Upper lobe of left lung (tissue), 4 donors: Measurements from ENCODE around the gene RSRC1.
"Not testable (repeated sequence)": the region's sequence is repeated elsewhere in the genome, so short reads cannot be mapped to it uniquely, and the experiment has no call there.

ENCODE experiments used
- CTCF ChIP-seq, 6 experiments: fragments of 450-650 bp in 4 of 6; fragments of 200-600 bp in 2 of 6; sonication (generic) in 2 of 6; IDR thresholded peaks; one replicate each; pipeline ENCODE4 v1.5.1; 2016 to 2019; ENCODE audit warnings: antibody characterized with exemption in 6 of 6
- POLR2A ChIP-seq, 4 donors: fragments of 450-650 bp; IDR thresholded peaks; one replicate each; pipeline ENCODE4 v1.5.1; 2016 to 2017; ENCODE audit warnings: antibody characterized with exemption in 4 of 4, mild to moderate bottlenecking in 2 of 4
- POLR2AphosphoS5 ChIP-seq, 2 donors: sonication (generic); formaldehyde crosslinking; IDR thresholded peaks; one replicate each; pipeline ENCODE4 v1.5.1; 2017; ENCODE audit warnings: antibody characterized with exemption in 2 of 2

- TF ChIP-seq CTCF, POLR2AphosphoS5, POLR2A (IDR thresholded peaks at IDR 0.05): not testable (repeated sequence)
Measured at GRCh38 chr3:158113595-158113994, 3.7 kb downstream of the RSRC1 start.
